HepG2 (cell line): ENCODE results near the gene MAN2A2. TPM values are rescaled to one million over a fixed set of nuclear protein-coding genes. Genes with fewer than 3 reads are reported as not detected.

Source experiments
- FOXM1 ChIP-seq: sonication (generic); formaldehyde crosslinking; IDR thresholded peaks from 2 replicates; pipeline ENCODE4 v1.5.0; 2020; ENCODE audit warnings: missing genetic modification reagents
- HDAC1 ChIP-seq: sonication (generic); formaldehyde crosslinking; IDR thresholded peaks from 2 replicates; pipeline ENCODE4 v1.5.1; 2020; ENCODE audit warnings: mild to moderate bottlenecking, missing genetic modification reagents
- HOXD1 ChIP-seq: sonication (generic); formaldehyde crosslinking; IDR thresholded peaks from 2 replicates; pipeline ENCODE4 v1.5.0; 2020; ENCODE audit warnings: missing genetic modification reagents
- MEIS1 ChIP-seq: sonication (generic); formaldehyde crosslinking; IDR thresholded peaks from 2 replicates; pipeline ENCODE4 v1.9.0; 2021; ENCODE audit warnings: mild to moderate bottlenecking, missing genetic modification reagents, moderate library complexity, borderline replicate concordance
- NFKB2 ChIP-seq: sonication (generic); formaldehyde crosslinking; IDR thresholded peaks from 2 replicates; pipeline ENCODE4 v1.4.0; 2020; ENCODE audit warnings: missing genetic modification reagents, borderline replicate concordance
- PAWR ChIP-seq: sonication (generic); formaldehyde crosslinking; IDR thresholded peaks from 2 replicates; pipeline ENCODE4 v1.4.0; 2020; ENCODE audit warnings: missing genetic modification reagents, mild to moderate bottlenecking, borderline replicate concordance
- RXRB ChIP-seq: IDR thresholded peaks from 2 replicates; pipeline ENCODE4 v1.6.1; 2016; ENCODE audit warnings: borderline replicate concordance, missing genetic modification reagents, missing compliant biosample characterization
- SRY ChIP-seq: sonication (generic); formaldehyde crosslinking; IDR thresholded peaks from 2 replicates; pipeline ENCODE4 v1.8.0; 2022; ENCODE audit warnings: mild to moderate bottlenecking, missing genetic modification reagents
- SSRP1 ChIP-seq: IDR thresholded peaks from 2 replicates; pipeline ENCODE4 v1.6.1; 2016; ENCODE audit warnings: control low read depth
- TFDP2 ChIP-seq: sonication (generic); formaldehyde crosslinking; IDR thresholded peaks from 2 replicates; pipeline ENCODE4 v1.4.0; 2020; ENCODE audit warnings: missing genetic modification reagents
- ZBED4 ChIP-seq: sonication (generic); formaldehyde crosslinking; IDR thresholded peaks from 2 replicates; pipeline ENCODE4 v1.4.0; 2020; ENCODE audit warnings: missing genetic modification reagents, borderline replicate concordance
- ZHX2 ChIP-seq, 2 experiments: sonication (generic) in 1 of 2; formaldehyde crosslinking in 1 of 2; IDR thresholded peaks; 2 replicates each; pipeline versions ENCODE4 v1.6.1 to v1.9.0; 2014 to 2022; ENCODE audit warnings: antibody characterized with exemption in 1 of 2, borderline replicate concordance in 1 of 2, inconsistent platforms in 1 of 2, low read depth in 1 of 2, missing genetic modification reagents in 1 of 2
- ZNF274 ChIP-seq: sonication (generic); formaldehyde crosslinking; IDR thresholded peaks from 2 replicates; pipeline ENCODE4 v1.5.1; 2020; ENCODE audit warnings: mild to moderate bottlenecking, missing genetic modification reagents
- ZNF550 ChIP-seq: sonication (generic); formaldehyde crosslinking; IDR thresholded peaks from 2 replicates; pipeline ENCODE4 v1.4.0; 2020; ENCODE audit warnings: mild to moderate bottlenecking, missing genetic modification reagents, borderline replicate concordance
- ZNF567 ChIP-seq: sonication (generic); formaldehyde crosslinking; IDR thresholded peaks from 2 replicates; pipeline ENCODE4 v1.8.1; 2023; ENCODE audit warnings: mild to moderate bottlenecking, missing genetic modification reagents, borderline replicate concordance
- ZNF569 ChIP-seq: sonication (generic); formaldehyde crosslinking; IDR thresholded peaks from 2 replicates; pipeline ENCODE4 v1.5.0; 2020; ENCODE audit warnings: mild to moderate bottlenecking, missing genetic modification reagents, moderate library complexity, borderline replicate concordance
- polyA plus RNA-seq, 8 experiments: library from polyadenylated mRNA; depleted of rRNA in 3 of 8; stranded (reverse) in 7 of 8; unstranded in 1 of 8; fragments of >200 nt; fragmentation: Illumina TruSeq in 4 of 8; extraction: Trizol in 4 of 8; gene quantifications; 2 replicates each; pipeline versions ENCODE4 v1.2.1 to v1.2.3, GENCODE V29; 2011 to 2016; ENCODE audit warnings: low read depth in 4 of 8, missing spikeins in 1 of 8, mixed read lengths in 1 of 8; ENCODE audit not compliant: insufficient read depth in 1 of 8
- total RNA-seq, 5 experiments: library from RNA; depleted of rRNA; stranded (reverse); fragments of >200 nt; fragmentation: Illumina TruSeq; extraction: Trizol; gene quantifications; 2 replicates each; pipeline ENCODE4 v1.2.3, GENCODE V29; 2016; ENCODE audit warnings: low read depth in 1 of 5

The MAN2A2 gene
- total and polyA plus RNA-seq, 2 of the 13 experiments (the other 11 are each of a cell fraction or from before 2014, with no cell fraction given) = 17.5 to 51.5 TPM

- peak; percentile 52; the same call in 1 of the 2 replicates for TF ChIP-seq RXRB (CRISPR knock-in tag)
- no peak for TF ChIP-seq MEIS1 (CRISPR knock-in tag)
- TF ChIP-seq ZBED4 (CRISPR knock-in tag) = peak; percentile 99
- peak; percentile 64 for TF ChIP-seq TFDP2 (CRISPR knock-in tag)
- no peak for TF ChIP-seq PAWR (CRISPR knock-in tag)
- no peak; the same call in 1 of the 2 replicates for TF ChIP-seq ZNF550
- no peak for TF ChIP-seq SSRP1 (CRISPR knock-in tag)
- no peak for TF ChIP-seq ZHX2 (IDR thresholded peaks at IDR 0.05; ENCODE audit: low read depth)
- TF ChIP-seq ZHX2 (CRISPR knock-in tag; IDR thresholded peaks at IDR 0.05; ENCODE audit: borderline replicate concordance) = peak; percentile 33; the same call in 1 of the 2 replicates
- TF ChIP-seq FOXM1 (CRISPR knock-in tag) = no peak; the same call in 1 of the 2 replicates
- peak; percentile 86; the same call in 1 of the 2 replicates for TF ChIP-seq NFKB2 (CRISPR knock-in tag)
- TF ChIP-seq SRY (CRISPR knock-in tag) = peak; percentile 69
- no peak for TF ChIP-seq ZNF567 (CRISPR knock-in tag)
- no peak for TF ChIP-seq ZNF569
- no peak; the same call in 1 of the 2 replicates for TF ChIP-seq HOXD1 (CRISPR knock-in tag)
- no peak; the same call in 1 of the 2 replicates for TF ChIP-seq ZNF274
- peak; percentile 87 for TF ChIP-seq HDAC1 (CRISPR knock-in tag)
Observed at GRCh38 chr15:90931828-90932659, 28.9 kb downstream of the MAN2A2 start, which contains the start of gene HDDC3 (continued).
